HG03159 (cell line): ENCODE measurements around the gene NEB.
"Not testable (repeated sequence)": the region's sequence is repeated elsewhere in the genome, so short reads cannot be mapped to it uniquely, and the experiment has no call there.

Source experiments
- ATAC-seq: cut with Tn5 transposase; IDR thresholded peaks from one replicate; pipeline ENCODE4 v1.9.1; 2021; ENCODE audit warnings: mild to moderate bottlenecking, moderate library complexity; ENCODE audit not compliant: unreplicated experiment

The NEB gene

DNA sequence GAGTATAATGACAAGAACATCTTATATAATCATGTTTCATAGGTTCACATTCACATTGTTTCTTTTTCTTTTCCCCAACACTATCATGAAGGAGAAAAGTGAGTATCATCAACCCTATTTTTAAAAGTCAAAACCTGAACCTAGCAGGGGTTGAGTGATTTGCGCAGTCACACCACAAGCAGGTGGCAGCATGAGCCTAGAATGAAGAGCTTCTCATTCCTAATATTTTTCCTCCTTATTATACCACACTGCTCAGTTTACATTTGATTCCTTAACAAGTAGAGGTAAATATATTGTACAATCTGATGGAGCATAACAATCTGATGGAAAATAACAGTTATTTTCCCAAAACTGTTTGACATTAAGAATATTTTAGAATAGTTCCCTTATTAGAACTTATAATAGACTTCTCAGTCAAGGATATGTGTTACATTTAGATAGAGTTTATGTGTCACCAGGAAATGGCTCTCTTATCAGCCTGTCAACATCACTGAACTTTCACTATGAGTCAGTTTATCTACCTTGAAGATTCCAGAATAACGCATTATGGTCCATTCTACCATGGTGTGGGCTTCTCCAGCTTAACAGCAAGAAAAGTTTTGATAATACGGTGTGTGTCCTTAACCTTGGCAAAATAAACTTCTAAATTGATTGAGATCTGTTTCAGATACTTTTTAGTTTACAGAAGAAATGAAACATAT, 119.5 kb downstream of the NEB start:
- ATAC-seq: no peak

DNA sequence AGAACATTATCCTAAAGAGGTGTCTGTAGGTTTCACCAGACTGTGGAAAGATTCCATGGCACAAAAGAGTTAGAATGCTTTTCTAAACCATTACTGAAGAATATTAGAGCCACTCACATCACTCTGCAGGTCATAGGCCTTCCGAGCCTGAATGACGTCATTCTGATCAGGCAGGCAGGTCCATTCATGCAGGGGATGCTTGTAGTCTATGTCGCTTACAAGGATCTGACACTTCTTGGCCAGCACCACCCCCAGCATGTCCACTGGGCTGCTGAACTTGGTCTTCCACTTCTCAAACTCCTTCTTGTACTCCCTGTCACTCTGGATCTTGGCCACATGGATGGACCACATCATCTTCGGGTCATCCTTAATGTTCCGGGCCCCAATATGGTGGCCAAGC, 120.1 kb downstream of the NEB start:
- ATAC-seq: no peak

DNA sequence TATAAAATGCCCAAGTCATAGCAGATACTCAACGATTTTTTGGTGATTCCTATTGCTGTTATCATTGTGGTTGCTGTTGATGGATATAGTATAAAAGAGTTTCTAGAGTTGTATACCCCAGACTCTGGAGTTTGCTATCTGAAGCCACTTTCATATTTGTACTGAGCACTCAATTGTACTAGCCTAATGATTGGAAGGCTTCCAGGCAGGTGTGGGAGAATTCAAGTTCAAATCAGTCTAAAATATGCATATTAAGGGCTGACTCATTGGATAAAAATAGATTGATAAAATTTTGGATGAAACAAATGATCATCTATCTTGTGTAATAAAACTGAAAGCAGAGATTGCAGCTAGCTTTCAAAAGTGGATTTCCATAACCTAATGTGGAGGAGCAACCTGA, 122.9 kb downstream of the NEB start:
- no peak for ATAC-seq

DNA sequence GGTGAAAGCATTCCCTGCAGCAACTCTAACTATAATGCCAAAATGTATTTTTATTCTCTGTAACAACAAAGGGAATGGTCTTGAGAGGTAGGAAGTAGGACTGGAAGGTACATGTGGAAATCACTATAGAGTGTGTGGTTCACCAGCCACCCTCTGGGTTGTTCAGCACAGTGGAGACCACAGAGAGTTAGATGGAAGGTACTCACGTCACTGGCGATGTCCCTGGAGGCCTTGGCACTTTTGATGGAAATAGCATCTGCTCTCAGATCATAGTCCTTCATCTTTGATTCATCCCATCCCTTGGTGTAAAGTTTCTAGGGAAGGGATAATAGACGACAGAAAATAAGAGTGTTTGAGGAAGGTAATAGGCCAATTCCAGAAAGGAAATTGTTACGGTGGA, 124.0 kb downstream of the NEB start:
- no peak for ATAC-seq

DNA sequence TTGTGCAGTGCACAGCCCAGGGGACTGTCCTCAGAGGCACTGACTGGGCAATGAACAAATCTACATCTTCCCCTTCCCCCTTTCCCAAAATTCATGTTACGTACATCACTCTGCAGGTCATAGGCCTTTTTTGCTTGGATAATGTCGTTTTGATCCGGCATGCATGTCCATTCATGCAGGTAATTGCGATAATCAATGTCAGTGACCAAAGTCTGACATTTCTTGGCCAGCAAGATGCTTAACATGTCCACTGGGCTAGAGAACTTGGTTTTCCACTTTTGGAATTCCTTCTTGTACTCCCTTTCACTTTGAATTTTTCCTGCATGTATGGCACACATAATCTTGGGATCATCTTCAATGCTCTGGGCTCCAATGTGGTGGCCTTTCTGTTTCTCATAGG, 124.6 kb downstream of the NEB start:
- ATAC-seq: no peak

DNA sequence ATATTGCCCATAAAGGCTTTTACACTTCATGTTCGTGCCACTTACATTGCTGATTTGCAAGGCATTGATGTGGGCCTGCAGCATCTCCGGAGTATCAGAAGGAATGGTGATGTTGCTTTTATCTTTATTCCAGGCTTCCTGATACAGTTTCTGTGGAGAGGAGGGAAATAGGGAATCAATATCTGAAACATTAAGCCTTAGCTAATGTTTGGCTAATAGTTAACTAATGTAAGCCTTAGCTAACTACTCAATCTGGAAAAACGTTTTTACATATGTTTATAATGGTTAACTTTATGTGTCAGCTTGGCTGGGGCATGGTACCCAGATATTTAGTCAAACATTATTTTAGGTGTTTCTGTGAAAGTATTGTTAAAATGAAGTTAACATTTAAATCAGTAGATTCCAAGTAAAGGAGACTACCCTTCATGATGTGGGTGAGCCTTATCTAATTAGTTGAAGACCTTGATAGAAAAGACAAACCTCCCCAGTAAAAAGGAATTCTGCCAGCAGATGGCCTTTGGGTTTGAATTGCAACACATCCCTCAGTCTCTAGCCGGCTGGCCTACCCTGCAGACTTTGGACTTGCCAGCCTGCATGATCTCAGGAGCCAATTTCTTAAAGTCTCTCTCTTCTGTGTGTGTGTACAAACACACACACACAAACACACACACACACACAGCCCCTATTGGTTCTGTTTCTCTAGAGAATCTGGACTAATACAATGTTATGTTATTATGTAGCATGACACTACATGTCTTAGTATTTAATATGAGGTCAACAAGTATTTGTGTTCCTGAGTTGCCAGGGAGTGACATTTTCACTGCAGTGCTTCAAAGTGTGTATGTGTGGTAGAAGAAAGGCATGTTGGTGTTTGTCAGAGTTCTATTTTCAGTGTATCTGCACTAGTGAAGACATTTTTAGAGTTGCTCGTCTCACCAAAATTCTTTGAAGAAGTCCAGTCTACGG, 126.5 kb downstream of the NEB start:
- ATAC-seq: not testable (repeated sequence)

DNA sequence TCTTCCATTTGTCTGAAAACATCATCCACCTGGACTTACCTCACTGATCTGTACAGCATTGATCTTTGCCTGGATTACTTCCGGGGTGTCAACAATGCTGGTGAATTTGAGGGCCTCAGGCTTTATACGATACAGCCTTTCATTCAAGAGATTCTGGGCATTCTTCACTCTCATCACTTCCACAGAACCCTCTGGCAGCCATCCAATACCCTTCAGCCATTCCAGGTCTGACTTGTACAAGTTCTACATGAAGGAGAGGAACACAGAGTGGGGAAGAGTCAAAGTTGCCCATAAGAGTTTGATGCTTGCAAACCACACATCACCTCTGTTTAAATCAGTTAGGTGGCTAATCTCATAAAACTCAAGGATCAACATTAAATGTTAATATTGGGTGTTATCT, 130.7 kb downstream of the NEB start:
- ATAC-seq: not testable (repeated sequence)

DNA sequence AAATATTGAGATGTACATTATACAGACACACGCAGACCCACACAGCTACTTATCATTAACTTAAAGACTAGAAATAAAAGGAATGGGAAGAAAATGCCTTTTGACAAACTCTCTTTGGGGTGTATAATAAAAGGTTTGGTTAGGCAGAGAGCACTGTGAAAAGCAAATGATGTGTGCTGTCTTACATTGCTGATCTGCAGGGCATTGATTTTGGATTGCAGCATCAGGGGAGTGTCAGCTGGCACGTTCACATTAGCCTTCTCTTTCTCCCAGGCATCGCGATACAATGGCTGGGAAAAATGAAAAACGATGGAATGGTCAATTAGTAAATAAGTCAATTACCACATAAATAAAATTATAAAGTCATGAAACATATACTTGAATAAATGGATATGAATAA, 131.9 kb downstream of the NEB start:
- not testable (repeated sequence) for ATAC-seq

DNA sequence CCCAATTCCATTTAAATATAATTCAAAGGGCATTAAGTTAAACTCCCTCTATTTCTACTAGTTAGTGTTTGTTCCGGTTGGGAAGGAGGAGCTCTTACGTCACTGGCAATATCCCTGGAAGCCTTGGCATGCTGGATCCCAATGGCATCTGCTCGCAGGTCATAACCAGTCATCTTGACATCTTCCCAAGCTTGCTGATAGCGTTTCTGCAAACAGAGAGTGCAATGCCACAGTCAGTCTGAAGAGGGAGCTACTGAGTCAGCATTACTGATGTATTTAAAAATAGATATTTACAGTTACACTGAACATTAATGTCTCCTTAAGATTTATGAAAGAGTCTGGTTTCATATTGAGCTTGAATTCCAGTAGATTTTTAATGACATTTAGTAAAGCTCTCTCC, 132.5 kb downstream of the NEB start:
- peak; percentile 70 for ATAC-seq

DNA sequence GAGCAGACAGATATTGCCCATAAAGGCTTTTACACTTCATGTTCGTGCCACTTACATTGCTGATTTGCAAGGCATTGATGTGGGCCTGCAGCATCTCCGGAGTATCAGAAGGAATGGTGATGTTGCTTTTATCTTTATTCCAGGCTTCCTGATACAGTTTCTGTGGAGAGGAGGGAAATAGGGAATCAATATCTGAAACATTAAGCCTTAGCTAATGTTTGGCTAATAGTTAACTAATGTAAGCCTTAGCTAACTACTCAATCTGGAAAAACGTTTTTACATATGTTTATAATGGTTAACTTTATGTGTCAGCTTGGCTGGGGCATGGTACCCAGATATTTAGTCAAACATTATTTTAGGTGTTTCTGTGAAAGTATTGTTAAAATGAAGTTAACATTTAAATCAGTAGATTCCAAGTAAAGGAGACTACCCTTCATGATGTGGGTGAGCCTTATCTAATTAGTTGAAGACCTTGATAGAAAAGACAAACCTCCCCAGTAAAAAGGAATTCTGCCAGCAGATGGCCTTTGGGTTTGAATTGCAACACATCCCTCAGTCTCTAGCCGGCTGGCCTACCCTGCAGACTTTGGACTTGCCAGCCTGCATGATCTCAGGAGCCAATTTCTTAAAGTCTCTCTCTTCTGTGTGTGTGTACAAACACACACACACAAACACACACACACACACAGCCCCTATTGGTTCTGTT, 137.2 kb downstream of the NEB start:
- not testable (repeated sequence) for ATAC-seq

DNA sequence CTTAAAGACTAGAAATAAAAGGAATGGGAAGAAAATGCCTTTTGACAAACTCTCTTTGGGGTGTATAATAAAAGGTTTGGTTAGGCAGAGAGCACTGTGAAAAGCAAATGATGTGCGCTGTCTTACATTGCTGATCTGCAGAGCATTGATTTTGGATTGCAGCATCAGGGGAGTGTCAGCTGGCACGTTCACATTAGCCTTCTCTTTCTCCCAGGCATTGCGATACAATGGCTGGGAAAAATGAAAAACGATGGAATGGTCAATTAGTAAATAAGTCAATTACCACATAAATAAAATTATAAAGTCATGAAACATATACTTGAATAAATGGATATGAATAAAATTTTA, 142.4 kb downstream of the NEB start:
- not testable (repeated sequence) for ATAC-seq

DNA sequence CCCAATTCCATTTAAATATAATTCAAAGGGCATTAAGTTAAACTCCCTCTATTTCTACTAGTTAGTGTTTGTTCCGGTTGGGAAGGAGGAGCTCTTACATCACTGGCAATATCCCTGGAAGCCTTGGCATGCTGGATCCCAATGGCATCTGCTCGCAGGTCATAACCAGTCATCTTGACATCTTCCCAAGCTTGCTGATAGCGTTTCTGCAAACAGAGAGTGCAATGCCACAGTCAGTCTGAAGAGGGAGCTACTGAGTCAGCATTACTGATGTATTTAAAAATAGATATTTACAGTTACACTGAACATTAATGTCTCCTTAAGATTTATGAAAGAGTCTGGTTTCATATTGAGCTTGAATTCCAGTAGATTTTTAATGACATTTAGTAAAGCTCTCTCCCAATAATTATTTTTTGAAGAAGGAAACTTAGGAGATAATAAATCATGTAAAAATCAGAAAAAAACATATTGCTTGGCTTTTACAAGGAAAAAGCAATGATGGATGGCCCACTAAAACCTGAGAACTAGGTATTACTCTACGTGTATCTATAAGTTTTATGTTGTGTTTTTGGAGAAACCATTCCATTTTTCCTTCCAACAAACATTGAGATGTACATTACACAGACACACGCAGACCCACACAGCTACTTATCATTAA, 142.9 kb downstream of the NEB start:
- not testable (repeated sequence) for ATAC-seq

DNA sequence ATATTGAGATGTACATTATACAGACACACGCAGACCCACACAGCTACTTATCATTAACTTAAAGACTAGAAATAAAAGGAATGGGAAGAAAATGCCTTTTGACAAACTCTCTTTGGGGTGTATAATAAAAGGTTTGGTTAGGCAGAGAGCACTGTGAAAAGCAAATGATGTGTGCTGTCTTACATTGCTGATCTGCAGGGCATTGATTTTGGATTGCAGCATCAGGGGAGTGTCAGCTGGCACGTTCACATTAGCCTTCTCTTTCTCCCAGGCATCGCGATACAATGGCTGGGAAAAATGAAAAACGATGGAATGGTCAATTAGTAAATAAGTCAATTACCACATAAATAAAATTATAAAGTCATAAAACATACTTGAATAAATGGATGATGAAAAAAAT, 153.0 kb downstream of the NEB start:
- not testable (repeated sequence) for ATAC-seq

DNA sequence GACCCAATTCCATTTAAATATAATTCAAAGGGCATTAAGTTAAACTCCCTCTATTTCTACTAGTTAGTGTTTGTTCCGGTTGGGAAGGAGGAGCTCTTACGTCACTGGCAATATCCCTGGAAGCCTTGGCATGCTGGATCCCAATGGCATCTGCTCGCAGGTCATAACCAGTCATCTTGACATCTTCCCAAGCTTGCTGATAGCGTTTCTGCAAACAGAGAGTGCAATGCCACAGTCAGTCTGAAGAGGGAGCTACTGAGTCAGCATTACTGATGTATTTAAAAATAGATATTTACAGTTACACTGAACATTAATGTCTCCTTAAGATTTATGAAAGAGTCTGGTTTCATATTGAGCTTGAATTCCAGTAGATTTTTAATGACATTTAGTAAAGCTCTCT, 153.6 kb downstream of the NEB start:
- peak; percentile 70 for ATAC-seq

DNA sequence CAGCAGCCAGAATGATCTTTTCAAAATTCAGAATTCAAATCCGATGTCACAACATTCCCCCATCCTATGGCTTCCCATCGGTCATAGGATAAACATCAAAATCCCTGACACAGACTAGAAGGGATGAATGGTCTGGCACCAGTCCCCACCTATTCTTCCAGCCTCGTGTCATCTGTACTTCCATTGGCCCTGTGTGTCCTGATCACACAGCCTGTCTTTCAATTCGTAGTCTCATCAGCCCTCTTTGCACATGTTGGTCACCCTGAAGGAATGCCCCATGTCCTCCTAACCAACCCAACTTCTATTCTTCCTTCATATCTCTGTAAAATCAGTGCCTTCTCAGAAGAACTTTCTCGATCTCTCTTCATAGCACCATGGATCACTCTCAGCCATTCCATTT, 157.2 kb downstream of the NEB start:
- no peak for ATAC-seq

DNA sequence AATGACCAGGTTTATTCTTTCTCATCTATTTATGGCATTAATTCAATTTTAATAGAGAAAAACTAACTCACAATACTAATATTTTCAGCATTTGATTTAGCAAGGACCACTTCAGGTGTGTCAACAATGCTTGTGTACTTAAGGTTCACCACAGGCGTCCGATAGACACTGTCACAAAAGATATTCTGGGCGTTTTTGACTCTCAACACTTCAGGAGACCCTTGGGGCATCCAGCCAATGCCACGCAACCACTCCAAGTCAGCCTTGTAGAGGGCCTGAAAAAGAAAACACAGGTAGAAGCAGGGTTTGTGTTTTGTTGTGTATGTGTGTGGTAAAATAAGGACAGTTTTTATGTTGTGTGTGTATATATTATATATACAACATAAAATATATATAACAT, 158.2 kb downstream of the NEB start:
- ATAC-seq: no peak

DNA sequence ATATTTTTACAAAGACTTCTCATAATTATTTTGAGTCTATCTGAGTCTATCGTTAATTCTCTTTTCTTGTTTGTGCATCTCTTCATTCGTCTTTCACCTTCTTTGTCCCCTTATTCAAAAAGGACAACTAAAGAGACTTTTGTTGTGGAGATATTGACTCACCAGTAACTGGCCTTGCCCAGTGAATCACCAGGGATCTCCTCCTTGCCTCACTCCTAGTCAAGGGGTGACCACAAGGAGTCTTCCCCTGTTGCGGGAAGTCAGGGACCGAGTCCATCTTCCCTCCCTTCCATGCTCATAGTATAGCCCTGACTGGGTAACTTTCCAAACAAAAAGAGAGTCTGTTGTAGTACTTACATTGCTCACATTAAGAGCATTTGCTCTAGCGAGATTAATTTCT, 158.9 kb downstream of the NEB start:
- no peak for ATAC-seq

DNA sequence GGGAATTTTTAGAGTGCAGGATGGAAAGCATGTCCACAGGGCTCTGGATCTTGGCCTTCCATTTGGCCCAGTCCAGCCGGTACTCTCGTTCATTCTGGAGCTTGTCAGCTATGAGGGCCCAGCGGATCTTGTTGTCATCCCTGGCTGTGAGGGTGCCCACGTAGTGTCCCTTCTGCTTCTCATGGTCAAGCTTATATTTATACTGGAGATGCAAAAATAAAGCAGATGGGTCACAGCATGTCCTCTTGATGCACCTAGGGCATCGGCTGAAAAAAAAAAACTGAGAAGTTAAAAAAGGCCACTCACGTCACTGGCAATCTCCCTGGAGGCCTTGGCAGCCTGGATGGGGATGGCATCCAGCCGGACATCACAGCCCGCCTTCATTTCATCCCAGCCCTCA, 164.1 kb downstream of the NEB start:
- no peak for ATAC-seq

DNA sequence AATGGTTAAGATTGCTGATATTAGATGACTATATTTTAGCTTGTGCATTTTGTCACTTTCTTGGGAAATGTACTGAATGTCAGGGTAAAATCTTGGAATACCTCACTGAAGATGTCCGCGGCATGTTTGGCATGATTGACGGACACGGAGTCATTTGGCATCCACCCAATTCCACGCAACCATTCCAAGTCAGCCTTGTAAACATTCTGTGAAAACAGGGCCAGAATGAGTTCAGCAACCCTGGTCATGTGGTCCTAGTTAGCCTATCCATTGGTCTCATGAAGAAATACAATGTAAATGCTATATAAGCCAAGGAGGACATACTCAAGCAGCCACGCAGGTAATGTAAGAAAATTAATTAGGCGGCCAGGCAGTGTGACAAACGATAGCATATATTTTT, 165.1 kb downstream of the NEB start:
- no peak for ATAC-seq

DNA sequence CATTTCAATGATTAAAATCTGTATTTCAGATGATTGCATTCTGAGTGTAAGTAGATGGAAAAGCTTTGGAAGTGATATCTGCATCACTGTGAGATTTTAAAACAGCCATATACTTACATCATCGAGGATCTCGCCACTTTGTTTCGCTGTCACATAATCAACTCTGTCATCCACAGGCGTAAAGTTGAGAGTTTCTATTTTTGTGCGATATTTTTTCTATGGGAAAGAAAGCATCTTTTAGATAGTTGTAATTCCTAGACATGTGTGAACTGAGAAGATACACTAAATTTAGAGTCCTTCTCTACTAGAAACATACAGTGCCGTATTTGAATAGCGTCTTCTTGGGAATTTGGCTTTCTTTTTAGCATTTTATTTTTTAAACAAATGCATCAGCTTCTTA, 165.8 kb downstream of the NEB start:
- no peak for ATAC-seq

DNA sequence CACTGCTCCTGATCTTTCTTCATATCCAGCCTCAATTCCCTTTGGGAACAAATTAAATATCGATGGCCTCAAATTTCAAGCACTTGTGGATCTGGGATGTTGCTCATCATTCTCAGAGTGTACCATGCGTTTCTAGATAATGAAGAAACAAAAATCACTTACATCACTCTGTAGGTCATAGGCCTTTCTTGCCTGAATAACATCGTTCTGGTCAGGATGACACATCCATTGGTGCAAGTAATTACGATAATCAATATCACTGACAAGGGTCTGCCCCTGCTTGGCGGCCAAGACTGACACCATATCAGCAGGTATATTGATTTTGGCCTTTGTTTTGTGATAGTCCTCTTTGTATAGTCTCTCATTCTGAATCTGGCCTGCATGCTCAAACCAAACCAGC, 167.3 kb downstream of the NEB start:
- ATAC-seq: no peak
